ENCODE results near the gene RETREG3. TPM values are rescaled to one million over a fixed set of nuclear protein-coding genes. Genes with fewer than 3 reads are reported as not detected.

RETREG3 gene
- polyA plus RNA-seq, 4 donors, result 38.0 to 58.7 (median 46.7) TPM

DNA sequence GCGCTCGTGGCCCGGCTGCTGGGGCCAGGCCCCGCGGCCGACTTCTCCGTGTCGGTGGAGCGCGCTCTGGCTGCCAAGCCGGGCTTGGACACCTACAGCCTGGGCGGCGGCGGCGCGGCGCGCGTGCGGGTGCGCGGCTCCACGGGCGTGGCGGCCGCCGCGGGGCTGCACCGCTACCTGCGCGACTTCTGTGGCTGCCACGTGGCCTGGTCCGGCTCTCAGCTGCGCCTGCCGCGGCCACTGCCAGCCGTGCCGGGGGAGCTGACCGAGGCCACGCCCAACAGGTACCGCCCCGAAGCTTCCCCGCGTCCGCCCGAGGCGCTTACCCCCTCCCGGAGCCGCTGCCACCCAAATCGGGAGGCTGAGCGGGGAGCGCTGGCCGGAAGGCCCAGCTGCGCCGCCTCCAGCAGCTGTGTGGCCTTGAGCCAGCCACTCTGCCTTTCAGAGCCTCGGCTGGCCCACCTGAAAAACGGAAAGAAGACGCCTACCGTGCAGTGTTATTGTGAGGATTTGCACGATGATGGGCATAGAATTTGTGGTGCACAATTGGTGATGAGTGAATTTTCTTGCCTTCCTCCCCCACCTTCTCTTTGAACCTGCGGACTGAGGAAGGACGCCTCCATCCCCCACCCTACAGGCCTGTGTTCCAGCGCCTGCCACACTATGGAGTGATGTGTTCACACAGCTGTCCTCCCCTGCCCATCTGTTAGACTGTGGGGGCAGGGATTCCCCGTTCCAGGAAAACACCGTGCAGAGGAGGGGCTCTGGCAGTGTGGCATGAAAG is 72.6 kb downstream of the RETREG3 start:
- DNase-seq (ENCODE audit: low read depth in 4 of 4, low spot score in 3 of 4), result no peak

DNA sequence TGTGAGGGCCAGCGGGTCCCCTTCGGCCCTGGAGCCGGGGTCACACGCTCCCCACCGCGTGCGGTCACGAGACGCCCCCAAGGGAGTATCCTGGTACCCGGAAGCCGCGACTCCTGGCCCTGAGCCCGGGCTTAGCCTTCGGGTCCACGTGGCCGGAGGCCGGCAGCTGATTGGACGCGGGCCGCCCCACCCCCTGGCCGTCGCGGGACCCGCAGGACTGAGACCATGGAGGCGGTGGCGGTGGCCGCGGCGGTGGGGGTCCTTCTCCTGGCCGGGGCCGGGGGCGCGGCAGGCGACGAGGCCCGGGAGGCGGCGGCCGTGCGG is 73.2 kb downstream of the RETREG3 start, which contains the start of gene NAGLU:
TSS of gene NAGLU (plus strand) at position 194 of the 324 bp plus-strand sequence. CDS start at position 226, 32 bp downstream.
- peak in 1 of 4 donors; percentile 70 for DNase-seq (ENCODE audit: low read depth in 4 of 4, low spot score in 3 of 4)

DNA sequence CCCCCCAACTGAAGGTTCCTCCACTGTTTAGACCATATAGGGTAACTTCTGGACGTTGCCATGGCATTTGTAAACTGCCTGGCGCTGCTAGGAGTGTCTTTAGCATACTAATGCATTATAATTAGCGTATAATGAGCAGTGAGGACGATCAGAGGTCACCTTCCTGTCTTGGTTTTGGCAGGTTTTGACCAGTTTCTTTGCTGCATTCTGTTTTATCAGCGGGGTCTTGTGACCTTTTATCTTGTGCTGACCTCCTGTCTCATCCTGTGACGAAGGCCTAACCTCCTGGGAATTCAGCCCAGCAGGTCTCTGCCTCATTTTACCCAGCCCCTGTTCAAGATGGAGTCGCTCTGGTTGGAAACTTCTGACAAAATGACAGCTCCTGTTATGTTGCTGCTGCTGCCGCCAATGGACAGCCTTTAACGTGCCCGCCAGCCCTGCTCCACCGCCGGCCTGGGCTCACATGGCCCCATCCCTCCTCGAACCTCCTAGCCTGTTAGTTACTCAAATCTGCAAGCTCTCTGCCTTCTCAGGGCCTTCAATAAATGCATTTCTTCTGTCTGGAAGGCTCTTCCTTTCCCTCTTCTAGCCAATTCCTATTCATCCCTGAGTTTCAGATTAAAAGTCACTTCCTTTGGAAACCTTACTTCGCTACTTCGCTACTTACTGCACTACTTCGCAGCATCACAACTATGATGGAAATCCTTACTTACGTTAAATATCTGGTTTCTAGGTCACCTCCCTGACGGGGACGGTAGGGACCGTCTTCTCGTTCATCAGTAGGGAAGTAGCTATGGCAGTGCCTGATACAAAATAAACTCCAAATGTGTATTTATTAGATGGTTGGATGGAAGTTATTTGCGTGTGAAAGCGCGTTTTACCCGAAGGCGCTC is 73.8 kb downstream of the RETREG3 start:
- no peak for DNase-seq (ENCODE audit: low read depth in 4 of 4, low spot score in 3 of 4)

DNA sequence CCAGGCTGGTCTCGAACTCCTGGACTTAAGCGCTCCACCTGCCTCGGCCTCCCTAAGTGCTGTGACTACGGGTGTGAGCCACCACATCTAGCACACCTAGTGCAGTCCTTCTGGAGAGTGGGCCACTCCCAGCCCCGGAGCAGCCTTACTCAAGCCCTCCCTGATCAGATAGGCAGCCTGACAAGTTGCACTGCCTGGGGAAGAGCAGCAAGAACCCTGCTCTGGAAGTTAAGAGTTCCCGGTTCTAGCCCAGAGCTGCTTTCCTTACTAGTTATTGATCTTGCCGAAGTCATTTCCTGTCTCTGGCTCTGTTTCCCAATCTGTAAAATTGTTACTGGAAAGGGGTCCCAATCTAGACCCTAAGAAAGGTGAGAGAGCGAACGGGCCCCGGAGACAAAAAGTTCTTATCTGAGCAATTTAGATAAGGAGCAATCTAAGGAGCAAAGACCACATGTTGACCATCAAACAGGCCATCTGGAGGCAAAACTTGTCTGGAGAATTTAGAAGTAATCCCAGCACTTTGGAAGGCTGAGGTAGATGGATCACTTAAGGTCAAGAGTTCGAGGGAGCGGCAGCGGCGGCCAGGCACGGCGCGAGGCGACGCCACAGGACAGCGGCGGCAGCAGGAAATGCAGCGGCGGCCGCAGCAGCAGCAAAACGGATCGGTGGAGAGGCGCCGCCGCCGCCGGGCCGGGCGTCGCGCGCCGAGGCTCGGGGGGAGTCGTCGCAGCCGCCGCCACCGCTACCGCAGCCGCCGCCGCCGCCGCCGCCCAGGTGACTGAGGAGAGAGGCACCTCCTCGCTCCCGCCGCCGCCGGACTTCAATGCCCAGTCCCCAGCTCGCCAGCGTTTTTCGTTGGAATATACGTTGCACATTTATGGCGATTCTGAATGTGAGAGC is 77.5 kb downstream of the RETREG3 start:
- DNase-seq (ENCODE audit: low read depth in 4 of 4, low spot score in 3 of 4), result no peak

DNA sequence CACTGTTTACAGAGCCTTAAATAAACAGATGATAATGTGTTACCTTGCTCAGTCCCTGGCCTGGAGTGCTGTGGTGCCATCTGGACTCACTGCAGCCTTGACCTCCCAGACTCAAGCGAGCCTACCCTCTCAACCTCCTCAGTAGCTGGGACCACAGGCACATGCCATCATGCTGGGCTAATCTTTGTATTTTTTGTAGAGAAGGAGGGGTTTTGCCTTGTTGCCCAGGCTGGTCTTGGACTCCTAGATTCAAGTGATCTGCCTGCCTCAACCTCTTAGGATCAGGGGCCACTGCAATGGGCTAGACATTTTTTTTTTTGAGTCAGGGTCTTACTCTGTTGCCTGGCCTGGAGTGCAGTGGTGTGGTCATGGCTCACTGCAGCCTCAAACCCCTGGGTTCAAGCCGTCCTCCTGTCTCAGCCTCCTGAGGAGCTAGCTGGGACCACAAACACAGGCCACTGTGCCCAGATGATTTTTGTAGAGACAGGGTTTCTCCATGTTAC is 78.2 kb downstream of the RETREG3 start:
- no peak for DNase-seq (ENCODE audit: low read depth in 4 of 4, low spot score in 3 of 4)

Other genes starting within 250 kb of the RETREG3 start
- 10 to 100 TPM; 59.7 to 70.3 (median 64.9) TPM for gene STAT3, start 220.9 kb downstream of the RETREG3 start, polyA plus RNA-seq (ENCODE audit: insufficient read length in 4 of 4)
- 100 to 1,000 TPM in 1 of 4 donors, 10 to 100 TPM in 3; 61.8 to 275 (median 71.3) TPM for gene CAVIN1, start 186.1 kb downstream of the RETREG3 start, polyA plus RNA-seq (ENCODE audit: insufficient read length in 4 of 4)
- gene ATP6V0A1, start 150.5 kb downstream of the RETREG3 start, polyA plus RNA-seq (ENCODE audit: insufficient read length in 4 of 4), result 10 to 100 TPM; 36.7 to 60.6 (median 50.4) TPM
- 10 to 100 TPM; 18.2 to 30.7 (median 19.8) TPM for gene NAGLU, start 73.1 kb downstream of the RETREG3 start, polyA plus RNA-seq (ENCODE audit: insufficient read length in 4 of 4)
- gene HSD17B1, start 56.5 kb downstream of the RETREG3 start, polyA plus RNA-seq (ENCODE audit: insufficient read length in 4 of 4), result 1 to 10 TPM; 2.2 to 5.8 (median 3.5) TPM
- 10 to 100 TPM; 31.8 to 67.0 (median 48.0) TPM for gene COASY, start 47.2 kb downstream of the RETREG3 start, polyA plus RNA-seq (ENCODE audit: insufficient read length in 4 of 4)
- 10 to 100 TPM; 33.5 to 41.3 (median 36.0) TPM for gene MLX, start 42.3 kb downstream of the RETREG3 start, polyA plus RNA-seq (ENCODE audit: insufficient read length in 4 of 4)
- 10 to 100 TPM; 14.3 to 21.8 (median 18.6) TPM for gene PSMC3IP, start 31.6 kb downstream of the RETREG3 start, polyA plus RNA-seq (ENCODE audit: insufficient read length in 4 of 4)
- gene TUBG1, start 309 bp upstream of the RETREG3 start, polyA plus RNA-seq (ENCODE audit: insufficient read length in 4 of 4), result 10 to 100 TPM; 32.6 to 57.1 (median 52.7) TPM
- 10 to 100 TPM; 18.7 to 35.6 (median 28.6) TPM for gene TUBG2, start 49.9 kb upstream of the RETREG3 start, polyA plus RNA-seq (ENCODE audit: insufficient read length in 4 of 4)
- gene PLEKHH3, start 67.6 kb upstream of the RETREG3 start, polyA plus RNA-seq (ENCODE audit: insufficient read length in 4 of 4), result 10 to 100 TPM; 12.1 to 22.9 (median 17.7) TPM
- gene CCR10, start 72.5 kb upstream of the RETREG3 start, polyA plus RNA-seq (ENCODE audit: insufficient read length in 4 of 4), result 1 to 10 TPM in 3 of 4 donors, under 1 TPM in 1; 0.74 to 2.4 (median 1.6) TPM
- 10 to 100 TPM in 2 of 4 donors, 1 to 10 TPM in 2; 8.1 to 27.7 (median 9.5) TPM for gene CNTNAP1, start 73.2 kb upstream of the RETREG3 start, polyA plus RNA-seq (ENCODE audit: insufficient read length in 4 of 4)
- gene EZH1, start 135.7 kb upstream of the RETREG3 start, polyA plus RNA-seq (ENCODE audit: insufficient read length in 4 of 4), result 10 to 100 TPM; 30.8 to 64.0 (median 45.3) TPM
- 100 to 1,000 TPM in 2 of 4 donors, 10 to 100 TPM in 2; 92.1 to 140 (median 100) TPM for gene RAMP2, start 151.9 kb upstream of the RETREG3 start, polyA plus RNA-seq (ENCODE audit: insufficient read length in 4 of 4)
- gene VPS25, start 164.1 kb upstream of the RETREG3 start, polyA plus RNA-seq (ENCODE audit: insufficient read length in 4 of 4), result 10 to 100 TPM; 56.7 to 93.6 (median 83.4) TPM
- 10 to 100 TPM in 3 of 4 donors, 1 to 10 TPM in 1; 3.5 to 14.8 (median 12.5) TPM for gene WNK4, start 171.2 kb upstream of the RETREG3 start, polyA plus RNA-seq (ENCODE audit: insufficient read length in 4 of 4)
- 100 to 1,000 TPM in 3 of 4 donors, 10 to 100 TPM in 1; 59.1 to 167 (median 159) TPM for gene COA3, start 189.3 kb upstream of the RETREG3 start, polyA plus RNA-seq (ENCODE audit: insufficient read length in 4 of 4)
- gene CNTD1, start 189.5 kb upstream of the RETREG3 start, polyA plus RNA-seq (ENCODE audit: insufficient read length in 4 of 4), result 1 to 10 TPM; 1.4 to 3.6 (median 2.3) TPM
- gene BECN1, start 214.9 kb upstream of the RETREG3 start, polyA plus RNA-seq (ENCODE audit: insufficient read length in 4 of 4), result 10 to 100 TPM; 51.1 to 84.0 (median 68.3) TPM
- gene PSME3, start 224.0 kb upstream of the RETREG3 start, polyA plus RNA-seq (ENCODE audit: insufficient read length in 4 of 4), result 100 to 1,000 TPM in 2 of 4 donors, 10 to 100 TPM in 2; 72.1 to 114 (median 103) TPM
- gene AOC2, start 235.2 kb upstream of the RETREG3 start, polyA plus RNA-seq (ENCODE audit: insufficient read length in 4 of 4), result 1 to 10 TPM in 3 of 4 donors, under 1 TPM in 1; 0.79 to 1.9 (median 1.5) TPM
- 10 to 100 TPM in 1 of 4 donors, 1 to 10 TPM in 3; 4.4 to 13.8 (median 6.6) TPM for gene AOC3, start 241.8 kb upstream of the RETREG3 start, polyA plus RNA-seq (ENCODE audit: insufficient read length in 4 of 4)

Measured in left renal pelvis (tissue), 4 donors.